HG03460 (cell line): Measurements from ENCODE around the gene PITX3.
"Not testable (repeated sequence)": the region's sequence is repeated elsewhere in the genome, so short reads cannot be mapped to it uniquely, and the experiment has no call there.

Source experiments
- ATAC-seq: cut with Tn5 transposase; IDR thresholded peaks from one replicate; pipeline ENCODE4 v1.9.1; 2021; ENCODE audit not compliant: unreplicated experiment

Gene PITX3

GRCh38 chr10:102261196-102261595 is 19.9 kb upstream of the PITX3 start:
- no peak for ATAC-seq

- ATAC-seq = no peak
Observed at GRCh38 chr10:102255404-102255803, 14.1 kb upstream of the PITX3 start.

- no peak for ATAC-seq
Observed at GRCh38 chr10:102254426-102254825, 13.1 kb upstream of the PITX3 start.

- not testable (repeated sequence) for ATAC-seq
Observed at GRCh38 chr10:102252508-102252907, 11.2 kb upstream of the PITX3 start.

GRCh38 chr10:102247734-102248133 is 6.4 kb upstream of the PITX3 start:
- ATAC-seq = no peak

GRCh38 chr10:102246261-102246660 is 4.9 kb upstream of the PITX3 start:
- no peak for ATAC-seq

- no peak for ATAC-seq
Observed at GRCh38 chr10:102245932-102246251, 4.6 kb upstream of the PITX3 start.

GRCh38 chr10:102245082-102245931 is 4.0 kb upstream of the PITX3 start, which contains the start of gene GBF1:
GBF1 (plus strand) TSS chr10:102245532; CDS start chr10:102258939, 13,407 bp downstream.
- ATAC-seq = peak; percentile 90

- no peak for ATAC-seq
Observed at GRCh38 chr10:102243309-102243708, 2.0 kb upstream of the PITX3 start.

GRCh38 chr10:102242118-102242485 is 790 bp upstream of the PITX3 start:
- ATAC-seq = no peak

- ATAC-seq = no peak
Observed at GRCh38 chr10:102241032-102241443, 274 bp downstream of the PITX3 start.

GRCh38 chr10:102240467-102241031 is 763 bp downstream of the PITX3 start:
- no peak for ATAC-seq

GRCh38 chr10:102237711-102238252 is 3.5 kb downstream of the PITX3 start:
- ATAC-seq = no peak

- no peak for ATAC-seq
Observed at GRCh38 chr10:102236006-102236405, 5.3 kb downstream of the PITX3 start.

GRCh38 chr10:102235598-102235920 is 5.8 kb downstream of the PITX3 start:
- no peak for ATAC-seq

- no peak for ATAC-seq
Observed at GRCh38 chr10:102234888-102235597, 6.3 kb downstream of the PITX3 start.

- ATAC-seq = no peak
Observed at GRCh38 chr10:102233997-102234396, 7.3 kb downstream of the PITX3 start.

GRCh38 chr10:102231357-102232318 is 9.7 kb downstream of the PITX3 start:
- ATAC-seq = no peak

GRCh38 chr10:102230861-102231356 is 10.4 kb downstream of the PITX3 start:
- no peak for ATAC-seq

GRCh38 chr10:102230264-102230860 is 10.9 kb downstream of the PITX3 start:
- ATAC-seq = no peak
